IPS DF 19.7 (cell line): ENCODE measurements around the gene EFCAB10.

ENCODE experiments used
- DNase-seq: peaks from one replicate; pipeline ENCODE4 v3.0.0-alpha.2; 2013; ENCODE audit warnings: low read depth, low spot score

EFCAB10 gene

GRCh38 chr7:105581066-105581811, at the start of gene EFCAB10:
EFCAB10 (minus strand) TSS chr7:105581493; CDS start chr7:105581463, 30 bp downstream.
- peak; percentile 92 for DNase-seq

GRCh38 chr7:105625986-105626385, 44.7 kb upstream of the EFCAB10 start:
- no peak for DNase-seq

GRCh38 chr7:105623906-105624305, 42.6 kb upstream of the EFCAB10 start:
- no peak for DNase-seq

- DNase-seq = no peak
These were observed 42.1 kb upstream of the EFCAB10 start for GRCh38 chr7:105623378-105623777.

- no peak for DNase-seq
These were observed 40.9 kb upstream of the EFCAB10 start for GRCh38 chr7:105622106-105622731.

- no peak for DNase-seq
These were observed 40.3 kb upstream of the EFCAB10 start for GRCh38 chr7:105621617-105622016.

GRCh38 chr7:105621176-105621575, 39.9 kb upstream of the EFCAB10 start:
- DNase-seq = no peak

- DNase-seq = no peak
These were observed 38.3 kb upstream of the EFCAB10 start for GRCh38 chr7:105619590-105619989.

- DNase-seq = no peak
These were observed 36.7 kb upstream of the EFCAB10 start for GRCh38 chr7:105618016-105618296.

GRCh38 chr7:105617280-105618015, 36.2 kb upstream of the EFCAB10 start:
- no peak for DNase-seq

- no peak for DNase-seq
These were observed 33.1 kb upstream of the EFCAB10 start for GRCh38 chr7:105614341-105614840.

- no peak for DNase-seq
These were observed 32.5 kb upstream of the EFCAB10 start for GRCh38 chr7:105613611-105614330.

- DNase-seq = no peak
These were observed 31.5 kb upstream of the EFCAB10 start for GRCh38 chr7:105612806-105613205.

- no peak for DNase-seq
These were observed 30.8 kb upstream of the EFCAB10 start for GRCh38 chr7:105611856-105612775.

- DNase-seq = no peak
These were observed 29.1 kb upstream of the EFCAB10 start for GRCh38 chr7:105610165-105610930.

- no peak for DNase-seq
These were observed 21.3 kb upstream of the EFCAB10 start for GRCh38 chr7:105602325-105603305.

- no peak for DNase-seq
These were observed 19.6 kb upstream of the EFCAB10 start for GRCh38 chr7:105600720-105601550.

- DNase-seq = no peak
These were observed 18.3 kb upstream of the EFCAB10 start for GRCh38 chr7:105599551-105599950.
